Nephron (organoid): ENCODE data around the gene RFTN2.
"Not testable (repeated sequence)": the region's sequence is repeated elsewhere in the genome, so short reads cannot be mapped to it uniquely, and the experiment has no call there.

Experiments used
- H3K27ac Mint-ChIP-seq, 3 experiments: 2 replicates each; pipeline ENCODE4 v1.8.0; 2020; ENCODE audit warnings: mixed read lengths in 3 of 3, mild to moderate bottlenecking in 2 of 3, moderate library complexity in 1 of 3
- H3K27me3 Mint-ChIP-seq: 2 replicates; pipeline ENCODE4 v1.8.0; 2021; ENCODE audit warnings: low read depth, mild to moderate bottlenecking, moderate library complexity, mixed read lengths
- H3K36me3 Mint-ChIP-seq: 2 replicates; pipeline ENCODE4 v1.8.0; 2020; ENCODE audit warnings: low read depth, mixed read lengths
- H3K4me1 Mint-ChIP-seq: 2 replicates; pipeline ENCODE4 v1.8.0; 2020; ENCODE audit warnings: mixed read lengths
- H3K4me3 Mint-ChIP-seq, 3 experiments: 2 replicates each; pipeline ENCODE4 v1.8.0; 2020; ENCODE audit warnings: mild to moderate bottlenecking in 3 of 3, mixed read lengths in 3 of 3, moderate library complexity in 2 of 3
- H3K9me3 Mint-ChIP-seq: 2 replicates; pipeline ENCODE4 v1.8.0; 2020; ENCODE audit warnings: mixed read lengths
- TF ChIP-seq, protein P1 (sequence below), 3 experiments: fragments of 200-600 bp; sonication (generic); IDR thresholded peaks; one replicate each; pipeline ENCODE4 v1.5.0; 2021; ENCODE audit warnings: antibody characterized with exemption in 3 of 3; ENCODE audit not compliant: unreplicated experiment in 3 of 3

RFTN2 gene

DNA sequence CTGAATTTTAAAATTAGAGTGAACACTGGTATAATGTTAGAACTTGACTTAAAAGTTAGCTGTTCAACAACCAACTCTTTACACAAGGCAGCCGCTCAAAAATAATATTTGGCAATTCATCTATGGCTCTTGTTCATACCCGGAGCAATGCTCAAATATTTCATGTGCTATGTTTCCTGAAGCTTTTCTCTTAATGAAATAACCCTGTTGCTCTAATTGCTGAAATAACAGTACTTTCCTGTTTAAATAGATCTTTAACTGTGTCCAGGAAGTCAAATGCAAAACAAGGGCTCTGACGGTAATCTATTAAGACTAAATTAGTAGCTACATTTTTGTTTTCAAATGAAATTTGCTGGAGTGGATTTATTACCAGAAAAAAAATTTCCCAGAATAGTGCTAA is 33.7 kb downstream of the RFTN2 start:
- H3K4me1 Mint-ChIP-seq: no peaks in the 10 kb centered on the region
- H3K27me3 Mint-ChIP-seq: no peaks in the 10 kb centered on the region
- TF ChIP-seq, protein P1, sequence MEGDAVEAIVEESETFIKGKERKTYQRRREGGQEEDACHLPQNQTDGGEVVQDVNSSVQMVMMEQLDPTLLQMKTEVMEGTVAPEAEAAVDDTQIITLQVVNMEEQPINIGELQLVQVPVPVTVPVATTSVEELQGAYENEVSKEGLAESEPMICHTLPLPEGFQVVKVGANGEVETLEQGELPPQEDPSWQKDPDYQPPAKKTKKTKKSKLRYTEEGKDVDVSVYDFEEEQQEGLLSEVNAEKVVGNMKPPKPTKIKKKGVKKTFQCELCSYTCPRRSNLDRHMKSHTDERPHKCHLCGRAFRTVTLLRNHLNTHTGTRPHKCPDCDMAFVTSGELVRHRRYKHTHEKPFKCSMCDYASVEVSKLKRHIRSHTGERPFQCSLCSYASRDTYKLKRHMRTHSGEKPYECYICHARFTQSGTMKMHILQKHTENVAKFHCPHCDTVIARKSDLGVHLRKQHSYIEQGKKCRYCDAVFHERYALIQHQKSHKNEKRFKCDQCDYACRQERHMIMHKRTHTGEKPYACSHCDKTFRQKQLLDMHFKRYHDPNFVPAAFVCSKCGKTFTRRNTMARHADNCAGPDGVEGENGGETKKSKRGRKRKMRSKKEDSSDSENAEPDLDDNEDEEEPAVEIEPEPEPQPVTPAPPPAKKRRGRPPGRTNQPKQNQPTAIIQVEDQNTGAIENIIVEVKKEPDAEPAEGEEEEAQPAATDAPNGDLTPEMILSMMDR (IDR thresholded peaks at IDR 0.05; ENCODE audit: unreplicated experiment in 3 of 3): no peak
- H3K4me3 Mint-ChIP-seq: no peak overlapping the region
- H3K27ac Mint-ChIP-seq: no peak overlapping the region
- H3K9me3 Mint-ChIP-seq: peaks cover 9% of the 10 kb centered on the region
- peaks cover 57% of the 10 kb centered on the region for H3K36me3 Mint-ChIP-seq

DNA sequence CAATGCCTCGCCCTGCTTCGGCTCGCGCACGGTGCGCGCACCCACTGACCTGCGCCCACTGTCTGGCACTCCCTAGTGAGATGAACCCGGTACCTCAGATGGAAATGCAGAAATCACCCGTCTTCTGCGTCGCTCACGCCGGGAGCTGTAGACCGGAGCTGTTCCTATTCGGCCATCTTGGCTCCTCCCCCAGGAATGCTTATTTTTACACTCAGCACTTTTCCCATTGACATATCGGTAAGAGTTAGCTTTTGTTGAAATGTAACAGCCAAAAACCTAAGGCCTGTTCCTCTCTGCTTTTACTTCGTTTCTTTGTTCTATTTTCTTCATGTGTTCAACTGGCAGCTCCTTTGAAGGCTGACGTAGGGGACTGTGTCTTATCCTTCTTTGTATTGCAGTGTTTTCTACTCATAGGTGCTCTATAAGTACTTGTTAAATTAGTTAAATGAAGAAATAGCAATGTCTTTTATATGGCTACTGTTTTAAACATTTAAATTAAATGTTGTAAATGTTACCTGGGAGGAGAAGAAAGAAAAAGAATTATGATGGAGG is 34.7 kb downstream of the RFTN2 start:
- H3K27me3 Mint-ChIP-seq, H3K4me3 Mint-ChIP-seq, H3K9me3 Mint-ChIP-seq, H3K27ac Mint-ChIP-seq, H3K4me1 Mint-ChIP-seq: not testable (repeated sequence)
- peaks cover 50% of the 10 kb centered on the region for H3K36me3 Mint-ChIP-seq

DNA sequence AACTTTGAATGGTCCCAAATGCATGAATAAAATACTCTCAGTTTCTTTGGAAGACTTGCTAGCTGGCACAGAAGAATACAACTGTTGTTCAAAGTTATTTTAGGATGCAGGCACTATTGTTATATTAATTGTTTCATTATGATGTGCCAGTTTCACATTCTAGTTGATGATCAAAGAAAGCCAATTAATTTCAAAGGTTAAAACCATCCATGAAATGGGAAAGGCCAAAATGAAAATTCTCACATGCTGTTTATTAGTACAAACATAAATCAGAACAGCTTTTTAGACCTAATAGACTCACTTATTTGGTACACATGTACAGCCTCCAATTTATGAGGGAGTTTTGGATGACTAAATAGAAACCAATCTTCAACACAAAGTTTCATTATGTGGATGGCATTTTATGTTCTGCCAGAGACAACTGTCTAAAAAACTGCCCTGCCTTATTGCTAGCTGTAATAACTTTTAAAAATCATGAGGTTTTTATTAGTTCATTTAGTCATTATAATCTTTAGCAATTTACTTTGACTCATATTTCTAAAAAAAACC is 42.2 kb downstream of the RFTN2 start:
- TF ChIP-seq, protein P1 (IDR thresholded peaks at IDR 0.05; ENCODE audit: unreplicated experiment in 3 of 3): no peak
- H3K4me1 Mint-ChIP-seq: peaks cover 6% of the 10 kb centered on the region
- H3K27ac Mint-ChIP-seq: no peak overlapping the region
- peaks cover 2% of the 10 kb centered on the region for H3K9me3 Mint-ChIP-seq
- H3K36me3 Mint-ChIP-seq: peaks cover 51% of the 10 kb centered on the region
- no peak overlapping the region for H3K4me3 Mint-ChIP-seq
- no peaks in the 10 kb centered on the region for H3K27me3 Mint-ChIP-seq

DNA sequence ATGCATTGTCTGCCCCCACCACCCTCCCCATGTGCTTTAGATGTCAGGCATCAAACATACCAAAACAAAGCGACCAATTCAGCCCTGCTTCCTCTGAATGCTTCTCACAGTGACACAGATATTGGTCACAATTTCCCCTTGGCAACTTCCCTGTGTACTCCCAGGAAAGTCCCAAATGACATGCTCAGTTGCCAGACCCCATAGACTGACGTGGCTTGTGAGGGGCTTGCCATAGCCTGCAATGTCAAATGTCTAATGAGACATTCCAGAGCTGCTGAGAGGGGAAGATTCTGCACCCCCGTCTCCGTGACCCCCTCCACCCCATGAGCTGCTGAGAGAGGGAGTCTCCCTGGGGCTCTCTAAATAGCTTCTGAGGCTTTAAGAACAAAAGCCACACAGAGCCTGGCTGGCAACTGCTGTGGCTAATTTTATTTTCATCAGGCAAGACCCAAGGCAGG is 47.3 kb downstream of the RFTN2 start:
- Mint-ChIP-seq H3K36me3 (peaks cover 66% of the 10 kb centered on the region), H3K4me1 (peaks cover 18% of the 10 kb centered on the region), H3K4me3 (peak overlapping the region in 2 of 3 experiments; percentile 4 to 17), H3K9me3 (peaks cover 7% of the 10 kb centered on the region), H3K27ac (peak overlapping the region; percentile 64 to 87 (median 86)), H3K27me3 (no peaks in the 10 kb centered on the region)
- TF ChIP-seq, protein P1 (IDR thresholded peaks at IDR 0.05; ENCODE audit: unreplicated experiment in 3 of 3): no peak

DNA sequence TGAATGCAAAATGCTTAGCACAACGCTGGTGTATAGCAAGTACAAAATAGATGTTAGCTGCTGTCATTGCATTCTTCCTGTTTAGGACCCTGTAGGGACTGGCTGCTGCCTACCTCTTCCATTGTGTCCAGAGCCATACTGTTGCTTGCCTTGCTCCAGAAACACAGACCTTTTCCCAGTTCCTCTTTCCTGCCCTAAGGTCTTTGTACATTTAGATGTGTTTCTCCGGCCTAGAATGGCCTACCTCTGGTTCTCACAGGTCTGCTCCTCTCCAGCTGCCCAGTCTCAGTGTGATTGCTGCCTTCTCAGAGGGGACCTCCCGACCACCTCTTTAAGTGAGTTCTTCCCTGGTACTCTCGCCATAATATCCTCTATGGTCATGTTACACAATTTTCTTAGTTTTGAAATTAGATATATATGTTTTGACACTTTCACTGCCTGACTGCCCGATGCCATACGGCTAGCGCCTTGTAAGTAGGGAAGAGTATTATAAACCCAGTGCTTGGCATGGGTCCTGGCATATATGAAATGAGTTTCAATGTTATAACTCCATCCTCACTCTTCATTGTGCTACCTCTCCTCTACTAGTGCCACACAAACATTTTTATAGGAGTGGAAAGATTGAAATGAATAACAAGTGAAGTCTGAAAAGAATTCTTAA is 48.3 kb downstream of the RFTN2 start:
- H3K4me3 Mint-ChIP-seq: peak overlapping the region in 1 of 3 experiments; percentile 31
- H3K4me1 Mint-ChIP-seq: peaks cover 18% of the 10 kb centered on the region
- peaks cover 10% of the 10 kb centered on the region for H3K9me3 Mint-ChIP-seq
- TF ChIP-seq, protein P1 (IDR thresholded peaks at IDR 0.05; ENCODE audit: unreplicated experiment in 3 of 3): no peak
- no peaks in the 10 kb centered on the region for H3K27me3 Mint-ChIP-seq
- peak overlapping the region; percentile 37 to 64 (median 53) for H3K27ac Mint-ChIP-seq
- H3K36me3 Mint-ChIP-seq: peaks cover 66% of the 10 kb centered on the region

DNA sequence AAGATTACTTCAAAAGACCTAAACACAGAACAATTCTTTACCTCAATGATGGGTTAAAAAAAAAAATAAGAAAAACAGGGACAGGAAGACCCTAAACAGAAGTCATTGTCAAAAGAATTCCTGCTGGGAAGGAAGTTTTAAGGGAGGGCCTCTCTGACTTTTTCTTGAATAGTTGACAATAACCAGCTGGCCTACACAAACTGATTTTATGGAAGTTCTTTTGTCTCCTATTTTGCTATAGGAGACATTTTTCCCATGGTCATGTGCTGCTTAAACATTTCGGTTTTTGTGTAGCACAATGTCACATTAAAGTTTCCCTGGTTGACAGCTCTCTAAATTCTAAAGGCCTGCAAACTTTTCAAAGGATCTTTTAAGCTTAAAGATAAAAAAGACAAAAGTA is 55.3 kb downstream of the RFTN2 start:
- Mint-ChIP-seq H3K27ac (peak overlapping the region in 2 of 3 experiments; percentile 73 to 85), H3K4me3 (no peak overlapping the region), H3K36me3 (peaks cover 51% of the 10 kb centered on the region), H3K27me3 (no peaks in the 10 kb centered on the region), H3K9me3 (peaks cover 9% of the 10 kb centered on the region), H3K4me1 (no peaks in the 10 kb centered on the region)
- TF ChIP-seq, protein P1 (IDR thresholded peaks at IDR 0.05; ENCODE audit: unreplicated experiment in 3 of 3): no peak
